Fibroblast of the aortic adventitia (primary cell): ENCODE data around the gene MBTPS1. TPM values are rescaled to one million over a fixed set of nuclear protein-coding genes. Genes with fewer than 3 reads are reported as not detected.

Source experiments
- DNase-seq: peaks from one replicate; pipeline ENCODE4 v3.0.0-alpha.2; 2010; ENCODE audit warnings: low read depth
- H3K4me3 ChIP-seq: 2 replicates; pipeline ENCODE4 v1.5.1; 2011; ENCODE audit warnings: low read depth, mild to moderate bottlenecking, control low read depth, low read length, moderate library complexity
- total RNA-seq: library from RNA; depleted of rRNA; stranded (reverse); fragments of >200 nt; gene quantifications from 2 replicates; pipeline ENCODE4 v1.2.3, GENCODE V29; 2012; ENCODE audit warnings: low replicate concordance
- TF ChIP-seq, protein P1 (sequence below): IDR thresholded peaks from 2 replicates; pipeline ENCODE4 v1.5.1; 2011; ENCODE audit warnings: mild to moderate bottlenecking, low read length, control low read depth, inconsistent platforms; ENCODE audit not compliant: insufficient read depth

The MBTPS1 gene
- total RNA-seq, 1 donor: 89.0 TPM

GRCh38 chr16:84045818-84046470, 70.8 kb downstream of the MBTPS1 start:
- TF ChIP-seq, protein P1, sequence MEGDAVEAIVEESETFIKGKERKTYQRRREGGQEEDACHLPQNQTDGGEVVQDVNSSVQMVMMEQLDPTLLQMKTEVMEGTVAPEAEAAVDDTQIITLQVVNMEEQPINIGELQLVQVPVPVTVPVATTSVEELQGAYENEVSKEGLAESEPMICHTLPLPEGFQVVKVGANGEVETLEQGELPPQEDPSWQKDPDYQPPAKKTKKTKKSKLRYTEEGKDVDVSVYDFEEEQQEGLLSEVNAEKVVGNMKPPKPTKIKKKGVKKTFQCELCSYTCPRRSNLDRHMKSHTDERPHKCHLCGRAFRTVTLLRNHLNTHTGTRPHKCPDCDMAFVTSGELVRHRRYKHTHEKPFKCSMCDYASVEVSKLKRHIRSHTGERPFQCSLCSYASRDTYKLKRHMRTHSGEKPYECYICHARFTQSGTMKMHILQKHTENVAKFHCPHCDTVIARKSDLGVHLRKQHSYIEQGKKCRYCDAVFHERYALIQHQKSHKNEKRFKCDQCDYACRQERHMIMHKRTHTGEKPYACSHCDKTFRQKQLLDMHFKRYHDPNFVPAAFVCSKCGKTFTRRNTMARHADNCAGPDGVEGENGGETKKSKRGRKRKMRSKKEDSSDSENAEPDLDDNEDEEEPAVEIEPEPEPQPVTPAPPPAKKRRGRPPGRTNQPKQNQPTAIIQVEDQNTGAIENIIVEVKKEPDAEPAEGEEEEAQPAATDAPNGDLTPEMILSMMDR: no peak
- no peak overlapping the region for H3K4me3 ChIP-seq
- no peak for DNase-seq

- TF ChIP-seq, protein P1: no peak
- no peak for DNase-seq
Measured at GRCh38 chr16:84045001-84045817, 71.5 kb downstream of the MBTPS1 start.

GRCh38 chr16:84044118-84044488, 72.6 kb downstream of the MBTPS1 start:
- H3K4me3 ChIP-seq: no peak overlapping the region
- TF ChIP-seq, protein P1: peak; percentile 51
- peak; percentile 45 for DNase-seq

More at GRCh38 chr16:84045001-84045817, 71.5 kb downstream of the MBTPS1 start:
- H3K4me3 ChIP-seq: no peak overlapping the region

GRCh38 chr16:84043486-84044117, 73.1 kb downstream of the MBTPS1 start:
- no peak for DNase-seq
- no peak overlapping the region for H3K4me3 ChIP-seq
- TF ChIP-seq, protein P1: no peak

GRCh38 chr16:84042879-84043485, 73.8 kb downstream of the MBTPS1 start:
- no peak for DNase-seq
- no peak overlapping the region for H3K4me3 ChIP-seq
- TF ChIP-seq, protein P1: no peak

- no peak for DNase-seq
- TF ChIP-seq, protein P1: no peak
- H3K4me3 ChIP-seq: no peak within 1 kb of the TSS
Measured at GRCh38 chr16:84042308-84042878, 74.3 kb downstream of the MBTPS1 start, which contains the start of gene SLC38A8. Gene SLC38A8 (minus strand): TSS chr16:84042795. CDS start chr16:84042157, 638 bp downstream.
